OCI-LY3 (cell line): ENCODE results near the gene CNNM2.

Experiments used
- H2AFZ ChIP-seq: fragments of 200-600, 300-600 bp; shearing (Covaris generic); 2 replicates; pipeline ENCODE4 v1.6.0; 2014; ENCODE audit warnings: antibody characterized with exemption, low read depth, low read length
- H3K27ac ChIP-seq: fragments of 200-600, 300-600 bp; sonication (generic); 2 replicates; pipeline ENCODE4 v1.5.1; 2014; ENCODE audit warnings: mild to moderate bottlenecking, low read length, moderate library complexity, mixed read lengths
- H3K27me3 ChIP-seq: fragments of 200-600, 300-600 bp; sonication (generic); 2 replicates; pipeline ENCODE4 v1.6.1; 2014; ENCODE audit warnings: low read depth, low read length, mixed read lengths
- H3K36me3 ChIP-seq: fragments of 200-600, 300-600 bp; sonication (generic); replicated peaks from 2 replicates; pipeline ENCODE3; 2014; ENCODE audit warnings: low read depth, low read length, mixed read lengths
- H3K4me1 ChIP-seq: fragments of 300-600, 200-600 bp; sonication (generic); 2 replicates; pipeline ENCODE4 v1.6.1; 2014; ENCODE audit warnings: low read length, mixed read lengths
- H3K4me2 ChIP-seq: fragments of 200-600, 300-600 bp; sonication (generic); 2 replicates; pipeline ENCODE4 v1.6.1; 2014; ENCODE audit warnings: low read length, mixed read lengths
- H3K4me3 ChIP-seq: fragments of 300-600, 200-600 bp; sonication (generic); 2 replicates; pipeline ENCODE4 v1.5.1; 2014; ENCODE audit warnings: antibody characterized with exemption, mild to moderate bottlenecking, low read length, moderate library complexity
- H3K79me2 ChIP-seq: fragments of 300-600, 200-600 bp; shearing (Covaris generic); 2 replicates; pipeline ENCODE4 v1.6.1; 2014; ENCODE audit warnings: mild to moderate bottlenecking, low read length, mixed read lengths
- H3K9ac ChIP-seq: fragments of 300-600, 200-600 bp; shearing (Covaris generic); 2 replicates; pipeline ENCODE4 v1.6.0; 2014; ENCODE audit warnings: mild to moderate bottlenecking, low read length, moderate library complexity
- H3K9me3 ChIP-seq: fragments of 200-600, 300-600 bp; shearing (Covaris generic); 2 replicates; pipeline ENCODE4 v1.6.1; 2014; ENCODE audit warnings: low read length, mixed read lengths; ENCODE audit not compliant: insufficient read depth
- H4K20me1 ChIP-seq: fragments of 200-600, 300-600 bp; sonication (generic); 2 replicates; pipeline ENCODE4 v1.6.1; 2016; ENCODE audit warnings: low read length, mixed read lengths; ENCODE audit not compliant: insufficient read depth
- CTCF ChIP-seq: fragments of 200-600, 300-600 bp; sonication (generic); IDR thresholded peaks from 2 replicates; pipeline ENCODE4 v1.5.1; 2014; ENCODE audit warnings: antibody characterized with exemption, low read length, low read depth
- EZH2phosphoT487 ChIP-seq: fragments of 200-600 bp; shearing (Covaris generic); IDR thresholded peaks from 2 replicates; pipeline ENCODE4 v1.6.1; 2018; ENCODE audit warnings: antibody characterized with exemption, mixed run types, low read depth

CNNM2 gene

GRCh38 chr10:103083266-103083976, 165.3 kb downstream of the CNNM2 start:
- no peak overlapping the region for H2AFZ ChIP-seq
- no peaks in the 10 kb centered on the region for H4K20me1 ChIP-seq
- H3K9me3 ChIP-seq, result no peaks in the 10 kb centered on the region
- no peaks in the 10 kb centered on the region for H3K27me3 ChIP-seq
- TF ChIP-seq CTCF (no peak), EZH2phosphoT487 (no peak)
- H3K4me2 ChIP-seq, result no peak overlapping the region
- H3K4me1 ChIP-seq, result no peaks in the 10 kb centered on the region
- H3K79me2 ChIP-seq, result no peaks in the 10 kb centered on the region
- no peak overlapping the region for H3K27ac ChIP-seq
- no peaks in the 10 kb centered on the region for H3K36me3 ChIP-seq
- H3K9ac ChIP-seq, result no peak overlapping the region
- no peak overlapping the region for H3K4me3 ChIP-seq

- TF ChIP-seq CTCF (no peak), EZH2phosphoT487 (no peak)
- no peaks in the 10 kb centered on the region for H3K27me3 ChIP-seq
- H3K36me3 ChIP-seq, result peaks cover 1% of the 10 kb centered on the region
- no peak overlapping the region for H3K9ac ChIP-seq
- no peaks in the 10 kb centered on the region for H3K4me1 ChIP-seq
- H3K27ac ChIP-seq, result no peak overlapping the region
- H4K20me1 ChIP-seq, result no peaks in the 10 kb centered on the region
- no peaks in the 10 kb centered on the region for H3K79me2 ChIP-seq
- H2AFZ ChIP-seq, result no peak overlapping the region
- no peaks in the 10 kb centered on the region for H3K9me3 ChIP-seq
- H3K4me2 ChIP-seq, result no peak overlapping the region
- no peak overlapping the region for H3K4me3 ChIP-seq
These were observed 165.9 kb downstream of the CNNM2 start for GRCh38 chr10:103083977-103084320.

GRCh38 chr10:103086261-103086660, 168.2 kb downstream of the CNNM2 start:
- H2AFZ ChIP-seq, result no peak overlapping the region
- H3K9ac ChIP-seq, result no peak overlapping the region
- H3K4me3 ChIP-seq, result no peak overlapping the region
- H3K27me3 ChIP-seq, result no peaks in the 10 kb centered on the region
- peaks cover 12% of the 10 kb centered on the region for H3K36me3 ChIP-seq
- H4K20me1 ChIP-seq, result no peaks in the 10 kb centered on the region
- H3K4me2 ChIP-seq, result no peak overlapping the region
- no peaks in the 10 kb centered on the region for H3K79me2 ChIP-seq
- H3K27ac ChIP-seq, result no peak overlapping the region
- H3K9me3 ChIP-seq, result no peaks in the 10 kb centered on the region
- H3K4me1 ChIP-seq, result no peaks in the 10 kb centered on the region
- TF ChIP-seq CTCF, result no peak
- TF ChIP-seq EZH2phosphoT487, result no peak

GRCh38 chr10:103086799-103087198, 168.7 kb downstream of the CNNM2 start:
- H3K4me1 ChIP-seq, result no peaks in the 10 kb centered on the region
- no peaks in the 10 kb centered on the region for H3K9me3 ChIP-seq
- peaks cover 12% of the 10 kb centered on the region for H3K36me3 ChIP-seq
- no peak overlapping the region for H2AFZ ChIP-seq
- no peaks in the 10 kb centered on the region for H4K20me1 ChIP-seq
- H3K27me3 ChIP-seq, result no peaks in the 10 kb centered on the region
- no peak overlapping the region for H3K4me2 ChIP-seq
- H3K27ac ChIP-seq, result no peak overlapping the region
- no peak for TF ChIP-seq EZH2phosphoT487
- TF ChIP-seq CTCF, result no peak
- no peaks in the 10 kb centered on the region for H3K79me2 ChIP-seq
- no peak overlapping the region for H3K4me3 ChIP-seq
- no peak overlapping the region for H3K9ac ChIP-seq
